ENCODE results near the gene CMBL.

Gene CMBL

GRCh38 chr5:10300246-10300645, 7.5 kb downstream of the CMBL start:
- H3K4me3 ChIP-seq = no peak overlapping the region
- TF ChIP-seq EZH2 (IDR thresholded peaks at IDR 0.05) (no peak), POLR2AphosphoS5 (IDR thresholded peaks at IDR 0.05; ENCODE audit: borderline replicate concordance, low read depth, low read length) (no peak), FOXP2 (optimal IDR thresholded peaks at IDR 0.05; ENCODE audit: control extremely low read depth, extremely low read length, insufficient read depth) (no peak)
- H3K9ac ChIP-seq (ENCODE audit: insufficient read length) = no peak overlapping the region
- no peak for DNase-seq (ENCODE audit: low read depth, low spot score)
- no peak overlapping the region for H3K27ac ChIP-seq
- peaks cover 70% of the 10 kb centered on the region for H3K36me3 ChIP-seq (ENCODE audit: insufficient read depth, low read length)
- no peaks in the 10 kb centered on the region for H3K9me3 ChIP-seq (ENCODE audit: low read depth, low read length)

- DNase-seq (ENCODE audit: low read depth, low spot score) = no peak
- H3K36me3 ChIP-seq (ENCODE audit: insufficient read depth, low read length) = peaks cover 60% of the 10 kb centered on the region
- no peaks in the 10 kb centered on the region for H3K9me3 ChIP-seq (ENCODE audit: low read depth, low read length)
- no peak overlapping the region for H3K4me3 ChIP-seq
- H3K27ac ChIP-seq = no peak overlapping the region
- no peak overlapping the region for H3K9ac ChIP-seq (ENCODE audit: insufficient read length)
- TF ChIP-seq POLR2AphosphoS5 (IDR thresholded peaks at IDR 0.05; ENCODE audit: borderline replicate concordance, low read depth, low read length) (no peak), EZH2 (IDR thresholded peaks at IDR 0.05) (no peak), FOXP2 (optimal IDR thresholded peaks at IDR 0.05; ENCODE audit: control extremely low read depth, extremely low read length, insufficient read depth) (no peak)
Measured at GRCh38 chr5:10297646-10298204, 10.0 kb downstream of the CMBL start.

- no peak overlapping the region for H3K27ac ChIP-seq
- H3K9me3 ChIP-seq (ENCODE audit: low read depth, low read length) = no peaks in the 10 kb centered on the region
- H3K9ac ChIP-seq (ENCODE audit: insufficient read length) = no peak overlapping the region
- DNase-seq (ENCODE audit: low read depth, low spot score) = no peak
- no peak overlapping the region for H3K4me3 ChIP-seq
- H3K36me3 ChIP-seq (ENCODE audit: insufficient read depth, low read length) = peaks cover 48% of the 10 kb centered on the region
- no peak for TF ChIP-seq POLR2AphosphoS5 (IDR thresholded peaks at IDR 0.05; ENCODE audit: borderline replicate concordance, low read depth, low read length)
- TF ChIP-seq FOXP2 (optimal IDR thresholded peaks at IDR 0.05; ENCODE audit: control extremely low read depth, extremely low read length, insufficient read depth) = no peak
- no peak for TF ChIP-seq EZH2 (IDR thresholded peaks at IDR 0.05)
Measured at GRCh38 chr5:10295619-10296326, 11.9 kb downstream of the CMBL start.

- DNase-seq (ENCODE audit: low read depth, low spot score) = no peak
- H3K9ac ChIP-seq (ENCODE audit: insufficient read length) = no peak overlapping the region
- no peak overlapping the region for H3K4me3 ChIP-seq
- no peak overlapping the region for H3K27ac ChIP-seq
- TF ChIP-seq FOXP2 (optimal IDR thresholded peaks at IDR 0.05; ENCODE audit: control extremely low read depth, extremely low read length, insufficient read depth) = no peak
- TF ChIP-seq POLR2AphosphoS5 (IDR thresholded peaks at IDR 0.05; ENCODE audit: borderline replicate concordance, low read depth, low read length) = no peak
- TF ChIP-seq EZH2 (IDR thresholded peaks at IDR 0.05) = no peak
- H3K36me3 ChIP-seq (ENCODE audit: insufficient read depth, low read length) = peaks cover 50% of the 10 kb centered on the region
- H3K9me3 ChIP-seq (ENCODE audit: low read depth, low read length) = no peaks in the 10 kb centered on the region
Measured at GRCh38 chr5:10293907-10294662, 13.6 kb downstream of the CMBL start.

GRCh38 chr5:10291692-10292339, 15.9 kb downstream of the CMBL start:
- Histone ChIP-seq H3K9ac (ENCODE audit: insufficient read length) (no peak overlapping the region), H3K36me3 (ENCODE audit: insufficient read depth, low read length) (peaks cover 63% of the 10 kb centered on the region), H3K27ac (peak overlapping the region; percentile 71), H3K4me3 (peak overlapping the region; percentile 7; the same call in 1 of the 2 replicates), H3K9me3 (ENCODE audit: low read depth, low read length) (no peaks in the 10 kb centered on the region)
- no peak for DNase-seq (ENCODE audit: low read depth, low spot score)
- TF ChIP-seq EZH2 (IDR thresholded peaks at IDR 0.05) (no peak), FOXP2 (optimal IDR thresholded peaks at IDR 0.05; ENCODE audit: control extremely low read depth, extremely low read length, insufficient read depth) (no peak), POLR2AphosphoS5 (IDR thresholded peaks at IDR 0.05; ENCODE audit: borderline replicate concordance, low read depth, low read length) (no peak)

GRCh38 chr5:10290438-10290837, 17.3 kb downstream of the CMBL start:
- DNase-seq (ENCODE audit: low read depth, low spot score) = no peak
- Histone ChIP-seq H3K27ac (no peak overlapping the region), H3K9ac (ENCODE audit: insufficient read length) (no peak overlapping the region), H3K36me3 (ENCODE audit: insufficient read depth, low read length) (peaks cover 62% of the 10 kb centered on the region), H3K9me3 (ENCODE audit: low read depth, low read length) (no peaks in the 10 kb centered on the region), H3K4me3 (no peak overlapping the region)
- TF ChIP-seq EZH2 (IDR thresholded peaks at IDR 0.05) (no peak), POLR2AphosphoS5 (IDR thresholded peaks at IDR 0.05; ENCODE audit: borderline replicate concordance, low read depth, low read length) (no peak), FOXP2 (optimal IDR thresholded peaks at IDR 0.05; ENCODE audit: control extremely low read depth, extremely low read length, insufficient read depth) (no peak)

GRCh38 chr5:10289991-10290390, 17.7 kb downstream of the CMBL start:
- no peak overlapping the region for H3K4me3 ChIP-seq
- no peaks in the 10 kb centered on the region for H3K9me3 ChIP-seq (ENCODE audit: low read depth, low read length)
- no peak overlapping the region for H3K9ac ChIP-seq (ENCODE audit: insufficient read length)
- peaks cover 62% of the 10 kb centered on the region for H3K36me3 ChIP-seq (ENCODE audit: insufficient read depth, low read length)
- DNase-seq (ENCODE audit: low read depth, low spot score) = no peak
- H3K27ac ChIP-seq = no peak overlapping the region
- TF ChIP-seq EZH2 (IDR thresholded peaks at IDR 0.05) = no peak
- TF ChIP-seq POLR2AphosphoS5 (IDR thresholded peaks at IDR 0.05; ENCODE audit: borderline replicate concordance, low read depth, low read length) = no peak
- no peak for TF ChIP-seq FOXP2 (optimal IDR thresholded peaks at IDR 0.05; ENCODE audit: control extremely low read depth, extremely low read length, insufficient read depth)

GRCh38 chr5:10289353-10289752, 18.3 kb downstream of the CMBL start:
- Histone ChIP-seq H3K36me3 (ENCODE audit: insufficient read depth, low read length) (peaks cover 61% of the 10 kb centered on the region), H3K9ac (ENCODE audit: insufficient read length) (no peak overlapping the region), H3K9me3 (ENCODE audit: low read depth, low read length) (no peaks in the 10 kb centered on the region), H3K4me3 (no peak overlapping the region), H3K27ac (0 out of 2 replicates have a peak overlapping the region, but pooled peaks have one; percentile 2)
- DNase-seq (ENCODE audit: low read depth, low spot score) = no peak
- no peak for TF ChIP-seq FOXP2 (optimal IDR thresholded peaks at IDR 0.05; ENCODE audit: control extremely low read depth, extremely low read length, insufficient read depth)
